K562 (cell line): ENCODE measurements around the gene VWC2L. TPM values are rescaled to one million over a fixed set of nuclear protein-coding genes. Genes with fewer than 3 reads are reported as not detected.

Experiments used
- ATAC-seq: fragments of 200-7000 bp; cut with Tn5 transposase; 3 replicates; pipeline ENCODE4 v1.9.1; 2020; ENCODE audit warnings: moderate library complexity
- BruUV-seq: library from RNA; stranded (reverse); fragments of 400-500 nt; replicated peaks from 2 replicates; lab custom pipeline; 2021; lab: Mats Ljungman, UMichigan
- CTCF ChIA-PET: fragments of 300-600 bp; formaldehyde crosslinking; extraction: SDS; loops from one replicate; lab custom pipeline; 2021; ENCODE audit warnings: low intra/inter-chr PET ratio; lab: Yijun Ruan, JAX
- POLR2A ChIA-PET: fragments of 300-600, 350-650 bp; sonication (Branson Sonifier 250); formaldehyde crosslinking; extraction: SDS; loops from one replicate; lab custom pipeline; 2021; ENCODE audit warnings: antibody characterized with exemption, inconsistent platforms; lab: Yijun Ruan, JAX
- DNase-seq, 4 experiments: peaks; one replicate each; pipeline versions ENCODE4 v3.0.0 to v3.0.0-alpha.2; 2011 to 2018; ENCODE audit warnings: low spot score in 3 of 4, mixed read lengths in 3 of 4; ENCODE audit errors: extremely low read depth in 1 of 4
- FAIRE-seq: peaks from 2 replicates; lab custom pipeline; 2011; peaks lifted over from hg19 to GRCh38; lab: Jason Lieb, UNC
- H2AFZ ChIP-seq: 2 replicates; pipeline ENCODE4 v1.6.0; 2011; ENCODE audit warnings: low read depth, low read length, control low read depth, inconsistent platforms
- H3K27ac ChIP-seq: fragments of 200-600 bp; 3 replicates; pipeline ENCODE4 v1.8.0; 2011; ENCODE audit warnings: low read depth, mild to moderate bottlenecking, control low read depth, inconsistent platforms, low read length, moderate library complexity, mixed read lengths; ENCODE audit errors: extremely low read depth
- H3K27me3 ChIP-seq, 2 experiments: fragments of 300-600 bp in 1 of 2; 2 replicates in 1 of 2; 3 replicates in 1 of 2; pipeline versions ENCODE4 v1.6.0 to v1.8.0; 2011; ENCODE audit warnings: inconsistent platforms in 2 of 2, low read length in 2 of 2, mild to moderate bottlenecking in 1 of 2, mixed read lengths in 1 of 2, moderate library complexity in 1 of 2; ENCODE audit not compliant: control insufficient read depth in 2 of 2, insufficient read depth in 2 of 2
- H3K36me3 ChIP-seq: fragments of 300-600 bp; 3 replicates; pipeline ENCODE4 v1.8.0; 2011; ENCODE audit warnings: mild to moderate bottlenecking, low read length, inconsistent platforms; ENCODE audit not compliant: control insufficient read depth, insufficient read depth
- H3K4me1 ChIP-seq, 2 experiments: fragments of 200-600 bp in 1 of 2; replicated peaks in 1 of 2; 2 replicates in 1 of 2; 3 replicates in 1 of 2; pipeline versions ENCODE4 v1.5.1 to v1.8.0; 2011; ENCODE audit warnings: inconsistent platforms in 2 of 2, low read length in 2 of 2, mild to moderate bottlenecking in 1 of 2, mixed read lengths in 1 of 2, moderate library complexity in 1 of 2; ENCODE audit not compliant: control insufficient read depth in 2 of 2, insufficient read depth in 2 of 2
- H3K4me2 ChIP-seq: 2 replicates; pipeline ENCODE4 v1.6.1; 2011; ENCODE audit warnings: low read length, control low read depth, inconsistent platforms, mixed read lengths; ENCODE audit not compliant: insufficient read depth
- H3K4me3 ChIP-seq: fragments of 200-600 bp; sonication (generic), shearing (Covaris generic); 2 replicates; pipeline ENCODE4 v1.5.1; 2016; ENCODE audit warnings: control low read depth, inconsistent platforms
- H3K79me2 ChIP-seq: fragments of 200-600 bp; 3 replicates; pipeline ENCODE4 v1.8.0; 2011; ENCODE audit warnings: low read length, inconsistent platforms; ENCODE audit not compliant: control insufficient read depth, insufficient read depth
- H3K9ac ChIP-seq, 2 experiments: 2 replicates each; pipeline versions ENCODE4 v1.6.0 to v1.6.1; 2011; ENCODE audit warnings: low read depth in 2 of 2, low read length in 2 of 2, control low read depth in 1 of 2, inconsistent platforms in 1 of 2, mild to moderate bottlenecking in 1 of 2, mixed read lengths in 1 of 2; ENCODE audit not compliant: insufficient read depth in 1 of 2
- H3K9me1 ChIP-seq: one replicate; pipeline ENCODE4 v1.6.0; 2011; ENCODE audit warnings: inconsistent platforms, mild to moderate bottlenecking, low read length, moderate library complexity; ENCODE audit not compliant: control insufficient read depth, insufficient read depth
- H3K9me3 ChIP-seq: replicated peaks from 2 replicates; pipeline ENCODE4 v1.5.1; 2011; ENCODE audit warnings: low read depth, low read length, inconsistent platforms; ENCODE audit not compliant: control insufficient read depth, insufficient read depth
- H4K20me1 ChIP-seq: replicated peaks from 2 replicates; pipeline ENCODE4 v1.6.1; 2011; ENCODE audit warnings: low read length, inconsistent platforms, mixed read lengths; ENCODE audit not compliant: control insufficient read depth, insufficient read depth
- CREM ChIP-seq: IDR thresholded peaks from 2 replicates; pipeline ENCODE4 v1.6.1; 2014; ENCODE audit warnings: antibody characterized with exemption, low read depth
- EGR1 ChIP-seq: fragments of 450-650 bp; conservative IDR thresholded peaks from 2 replicates; pipeline ENCODE4 v1.6.1; 2017; ENCODE audit warnings: mild to moderate bottlenecking
- ILK ChIP-seq: fragments of 450-650 bp; IDR thresholded peaks from 2 replicates; pipeline ENCODE4 v1.6.1; 2016; ENCODE audit warnings: missing genetic modification characterization, low read depth, mild to moderate bottlenecking, missing compliant biosample characterization, moderate library complexity, borderline replicate concordance
- IRF9 ChIP-seq: fragments of 450-650 bp; IDR thresholded peaks from 2 replicates; pipeline ENCODE4 v1.6.1; 2016; ENCODE audit warnings: missing biosample characterization, missing genetic modification characterization
- MED1 ChIP-seq: sonication (generic); formaldehyde crosslinking; IDR thresholded peaks from 2 replicates; pipeline ENCODE4 v1.8.1; 2023; ENCODE audit warnings: missing genetic modification reagents, borderline replicate concordance
- NCOA6 ChIP-seq: fragments of 450-650 bp; IDR thresholded peaks from 2 replicates; pipeline ENCODE4 v1.6.1; 2017; ENCODE audit warnings: mild to moderate bottlenecking
- ZBTB8A ChIP-seq: fragments of 450-650 bp; IDR thresholded peaks from 2 replicates; pipeline ENCODE4 v1.6.1; 2018; ENCODE audit warnings: mild to moderate bottlenecking, moderate library complexity; ENCODE audit not compliant: partially characterized antibody
- ZNF766 ChIP-seq: fragments of 200-800 bp; sonication (Bioruptor generic); conservative IDR thresholded peaks from 2 replicates; pipeline ENCODE4 v1.6.1; 2016; ENCODE audit warnings: missing genetic modification characterization, missing compliant biosample characterization
- WGBS: fragments of 100-300 bp; shearing (Covaris generic); methylation state at CpG from one replicate; pipeline ENCODE4 v1.1.6; 2016; ENCODE audit warnings: low coverage, mixed read lengths; ENCODE audit not compliant: insufficient coverage; ENCODE audit errors: missing lambda C conversion rate; 5-methylcytosine and 5-hydroxymethylcytosine counted together
- in situ Hi-C: fragments of 300-500 bp; cut with MboI; formaldehyde crosslinking; loops from 4 replicates; pipeline ENCODE4 v1.15.0; 2018; ENCODE audit warnings: inconsistent platforms, mixed read lengths
- intact Hi-C: fragments of 100-400 bp; cut with micrococcal nuclease; formaldehyde crosslinking; loops from 2 replicates; pipeline ENCODE4 v1.14.2; 2022
- polyA plus RNA-seq, 8 experiments: library from polyadenylated mRNA; depleted of rRNA in 4 of 8; stranded (reverse) in 5 of 8; unstranded in 3 of 8; fragments of >200 nt; fragmentation: Nextera tagmentation in 2 of 8; fragmentation: Illumina TruSeq in 1 of 8; extraction: Ambion mirVana in 2 of 8; extraction: Trizol in 1 of 8; gene quantifications; 2 replicates each; pipeline versions ENCODE4 v1.2.1 to v1.2.3, GENCODE V29; 2011 to 2014; ENCODE audit warnings: inconsistent platforms in 1 of 8, missing spikeins in 1 of 8
- total RNA-seq, 7 experiments: library from RNA; depleted of rRNA in 6 of 7; stranded (reverse); fragments of >200 nt in 6 of 7; fragmentation: Illumina TruSeq in 2 of 7; extraction: Trizol in 2 of 7; gene quantifications; 2 replicates each; pipeline versions ENCODE4 v1.2.1 to v1.2.3, GENCODE V29; 2011 to 2021; ENCODE audit warnings: low replicate concordance in 1 of 7

VWC2L gene
- total and polyA plus RNA-seq, 9 of the 15 experiments (the other 6 are each of a cell fraction or from before 2014, with no cell fraction given), result not detected

GRCh38 chr2:214489702-214490101 is 78.8 kb downstream of the VWC2L start:
- TF ChIP-seq ZBTB8A (no peak), NCOA6 (no peak)
- TF ChIP-seq, all 486 proteins: peak for 0
- no peaks in the 10 kb centered on the region for H3K4me1 ChIP-seq
- ChIA-PET POLR2A (no interaction called here), CTCF (no interaction called here)
- no peak overlapping the region for H2AFZ ChIP-seq
- no peaks in the 10 kb centered on the region for H3K79me2 ChIP-seq
- FAIRE-seq, result no peak
- H3K27me3 ChIP-seq, result no peaks in the 10 kb centered on the region
- no peak overlapping the region for H3K4me3 ChIP-seq
- no peaks in the 10 kb centered on the region for H4K20me1 ChIP-seq
- WGBS, result 12% methylated on average over 2 of the region's 2 CpGs
- no peak overlapping the region for H3K27ac ChIP-seq
- intact Hi-C loops, result no loop called here
- in situ Hi-C loops, result loop anchor here (10.0 kb wide), 1 partner anchor 875 kb away; no protein-coding TSS in a partner anchor
- H3K4me2 ChIP-seq, result no peak overlapping the region
- no peak for DNase-seq
- BruUV-seq, result no TSS peak
- H3K9me1 ChIP-seq, result no peaks in the 10 kb centered on the region
- no peak for ATAC-seq
- H3K9me3 ChIP-seq, result no peaks in the 10 kb centered on the region
- H3K36me3 ChIP-seq, result no peaks in the 10 kb centered on the region
- H3K9ac ChIP-seq, result no peak overlapping the region

DNA sequence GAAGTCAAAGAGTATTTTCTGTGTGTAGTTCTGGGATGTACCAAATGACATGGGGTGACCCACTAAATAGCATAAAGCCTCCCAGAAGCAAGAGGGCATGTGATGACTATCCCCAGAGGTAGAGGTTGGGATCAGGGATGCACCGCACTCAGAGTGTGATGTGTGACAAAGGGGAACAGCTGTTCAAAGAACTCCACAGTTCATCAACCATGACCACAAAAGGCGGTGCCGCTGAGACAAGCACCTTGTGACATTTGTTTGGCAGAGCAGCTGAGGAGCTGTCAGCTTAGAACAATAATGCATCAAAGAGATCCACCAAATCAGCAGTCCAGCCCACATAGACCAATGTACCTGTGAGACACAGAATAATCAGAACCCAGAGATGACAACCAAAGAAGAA is 81.3 kb downstream of the VWC2L start:
- CTCF ChIA-PET, result no interaction called here
- no peak for FAIRE-seq
- no peak for DNase-seq
- Histone ChIP-seq H3K4me2 (no peak overlapping the region), H3K9ac (no peak overlapping the region), H3K4me3 (no peak overlapping the region), H3K36me3 (no peaks in the 10 kb centered on the region), H3K27me3 (no peaks in the 10 kb centered on the region), H3K27ac (no peak overlapping the region), H2AFZ (no peak overlapping the region), H3K4me1 (no peaks in the 10 kb centered on the region), H3K79me2 (no peaks in the 10 kb centered on the region), H3K9me1 (no peaks in the 10 kb centered on the region), H3K9me3 (no peaks in the 10 kb centered on the region), H4K20me1 (no peaks in the 10 kb centered on the region)
- no peak for TF ChIP-seq CREM
- TF ChIP-seq EGR1, result no peak
- no peak for TF ChIP-seq ILK (tag)
- TF ChIP-seq ZNF766 (CRISPR knock-in tag), result no peak
- no peak for TF ChIP-seq MED1 (CRISPR knock-in tag)
- TF ChIP-seq IRF9 (tag), result no peak
- no peak for ATAC-seq
- BruUV-seq, result no TSS peak
- in situ Hi-C loops (no loop called here), intact Hi-C loops (no loop called here)
- POLR2A ChIA-PET, result no interaction called here
- WGBS, result 3% methylated on average over 3 of the region's 3 CpGs
